Ectodermal cell (in vitro differentiated cells): Measurements from ENCODE around the gene MED29.

Experiments used
- H3K27ac ChIP-seq: 2 replicates; pipeline ENCODE4 v1.7.0; 2013; ENCODE audit warnings: mild to moderate bottlenecking, low read depth, low read length; ENCODE audit not compliant: insufficient read depth, poor library complexity, severe bottlenecking
- H3K27me3 ChIP-seq: 2 replicates; pipeline ENCODE4 v1.7.0; 2013; ENCODE audit warnings: mild to moderate bottlenecking, low read length; ENCODE audit not compliant: insufficient read depth, control insufficient read depth, poor library complexity, severe bottlenecking
- H3K36me3 ChIP-seq: one replicate; pipeline ENCODE4 v1.7.0; 2013; ENCODE audit warnings: low read length; ENCODE audit not compliant: control insufficient read depth, insufficient read depth
- H3K4me1 ChIP-seq: one replicate; pipeline ENCODE4 v1.7.0; 2013; ENCODE audit warnings: low read length; ENCODE audit not compliant: control insufficient read depth, insufficient read depth
- H3K4me3 ChIP-seq: 2 replicates; pipeline ENCODE4 v1.7.0; 2013; ENCODE audit warnings: low read depth, low read length, control low read depth; ENCODE audit not compliant: insufficient read depth
- H3K9me3 ChIP-seq: 2 replicates; pipeline ENCODE4 v1.7.0; 2013; ENCODE audit warnings: mild to moderate bottlenecking, low read length, moderate library complexity; ENCODE audit not compliant: control insufficient read depth
- WGBS, 2 experiments: methylation state at CpG; one replicate each; pipeline ENCODE4 v1.1.7; 2013; ENCODE audit warnings: missing lambda C conversion rate in 2 of 2; 5-methylcytosine and 5-hydroxymethylcytosine counted together

Gene MED29

DNA sequence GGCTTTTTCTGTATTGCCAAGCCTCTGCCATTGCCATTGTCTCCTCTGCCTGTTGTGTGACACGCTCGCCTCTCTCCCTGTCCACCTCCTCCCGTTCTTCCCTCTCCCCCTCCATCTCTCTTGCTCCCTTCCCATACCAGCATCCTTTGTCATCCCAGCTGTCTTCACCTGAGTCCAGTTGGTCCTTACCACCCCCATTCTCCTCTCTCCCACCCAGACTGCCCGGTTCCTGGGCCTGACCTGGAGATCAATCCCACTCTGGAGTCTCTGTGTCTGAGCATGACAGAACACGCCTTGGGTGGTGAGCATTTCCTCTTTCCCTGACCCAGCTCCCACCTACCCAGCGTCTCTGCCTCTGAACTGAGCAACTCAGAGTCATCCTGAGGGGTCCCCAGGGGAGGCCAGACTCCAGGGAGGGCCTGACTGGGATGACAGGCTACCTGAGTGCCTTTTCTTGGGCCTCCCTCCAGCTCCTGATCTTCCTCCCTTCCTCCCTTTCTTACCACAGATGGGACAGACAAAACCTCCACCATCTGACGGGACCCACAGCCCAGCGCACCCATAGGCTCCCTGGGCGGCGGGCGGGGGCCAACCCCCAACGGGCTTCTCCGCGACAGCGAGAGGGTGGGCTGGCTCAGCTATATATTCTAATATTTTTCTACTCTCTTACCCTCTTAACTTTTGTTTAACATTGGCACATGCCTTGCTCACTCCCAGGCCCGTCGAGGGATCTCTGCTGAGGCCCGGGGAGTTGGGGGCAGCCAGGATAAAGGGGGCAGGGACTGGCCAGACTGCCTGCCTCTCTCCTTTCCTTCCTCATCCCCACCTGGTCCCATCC is 8.0 kb upstream of the MED29 start:
- H3K4me3 ChIP-seq = no peak overlapping the region
- H3K4me1 ChIP-seq = no peaks in the 10 kb centered on the region
- no peaks in the 10 kb centered on the region for H3K9me3 ChIP-seq
- WGBS, 2 experiments = 92 to 93% methylated on average over 18 of the region's 18 CpGs
- H3K27me3 ChIP-seq = no peaks in the 10 kb centered on the region
- H3K27ac ChIP-seq = no peak overlapping the region
- H3K36me3 ChIP-seq = peaks cover 56% of the 10 kb centered on the region

DNA sequence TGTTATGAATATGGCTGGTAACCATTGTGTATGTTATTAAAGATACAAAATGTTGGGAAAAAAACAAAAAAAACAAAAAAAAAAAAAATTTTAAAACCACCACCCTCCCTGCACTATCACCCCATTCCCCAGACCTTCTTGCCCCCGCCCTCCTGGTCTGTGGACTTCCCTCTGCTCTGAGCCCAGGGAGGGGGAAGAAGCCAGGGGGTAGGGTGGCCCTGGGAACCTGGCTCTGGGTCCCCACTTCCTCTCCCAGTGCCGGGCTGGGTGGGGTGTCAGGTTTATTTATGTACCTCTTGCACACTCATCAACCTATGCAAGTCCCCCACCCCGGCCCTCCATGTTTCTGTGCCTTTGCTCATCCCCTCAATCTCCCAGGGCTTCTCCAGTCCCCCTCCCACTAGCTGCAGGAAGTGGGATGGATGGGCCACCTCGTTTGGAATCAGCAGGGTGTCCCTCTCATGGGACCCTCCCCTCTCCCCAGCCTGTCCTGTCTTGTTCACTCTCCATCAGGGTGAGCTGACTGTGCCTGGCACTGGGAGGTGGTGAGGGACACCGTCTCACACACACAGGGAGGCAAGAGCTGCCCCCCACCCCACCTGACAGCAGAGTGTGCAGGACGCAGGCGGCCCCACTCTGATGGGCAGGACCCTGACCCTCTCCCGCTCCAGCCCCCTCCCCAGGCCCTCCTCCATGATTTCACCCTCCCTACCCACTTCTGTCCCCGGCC is 6.2 kb upstream of the MED29 start:
- peaks cover 53% of the 10 kb centered on the region for H3K36me3 ChIP-seq
- no peaks in the 10 kb centered on the region for H3K4me1 ChIP-seq
- no peaks in the 10 kb centered on the region for H3K9me3 ChIP-seq
- H3K27ac ChIP-seq = no peak overlapping the region
- H3K27me3 ChIP-seq = no peaks in the 10 kb centered on the region
- 78 to 88% methylated on average over 9 of the region's 9 CpGs for WGBS, 2 experiments
- H3K4me3 ChIP-seq = no peak overlapping the region

DNA sequence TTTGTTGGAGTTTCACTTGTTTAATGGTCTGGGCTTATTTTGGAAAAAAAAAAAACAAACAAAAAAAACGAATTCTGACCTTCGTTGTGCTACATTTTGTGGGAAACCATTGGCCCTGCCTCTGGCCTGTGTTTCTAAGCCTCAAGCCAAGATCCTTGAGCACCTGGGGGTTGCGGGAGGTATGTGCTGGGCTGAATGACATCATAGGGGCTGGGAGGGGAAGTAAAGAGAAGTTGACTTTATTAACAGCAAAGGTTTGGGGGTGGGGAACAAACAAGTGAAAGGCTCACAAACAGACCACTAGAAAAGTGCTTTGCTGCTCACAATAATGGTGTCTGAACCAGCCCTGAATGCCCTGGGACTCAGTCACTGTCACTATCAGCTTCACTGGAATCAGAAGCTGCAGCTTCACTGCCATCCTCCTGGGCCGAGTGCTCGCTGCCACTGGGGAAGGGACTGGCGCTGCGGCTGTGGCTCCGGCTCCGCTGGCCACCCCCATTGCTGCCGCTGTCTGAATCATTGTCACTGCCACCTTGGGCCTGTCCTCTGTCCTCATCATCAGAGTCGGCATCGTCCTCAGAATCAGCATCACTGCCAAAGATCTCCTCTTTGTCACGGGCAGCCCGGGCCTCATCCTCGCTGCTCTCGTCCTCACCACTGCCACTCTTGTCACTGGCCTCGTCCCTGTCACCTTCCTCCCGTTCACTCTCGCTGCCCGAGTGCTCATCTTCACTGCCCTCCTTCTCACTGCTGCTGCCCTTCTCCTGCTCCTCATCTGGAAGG is 5.4 kb upstream of the MED29 start:
- Histone ChIP-seq H3K4me1 (no peaks in the 10 kb centered on the region), H3K36me3 (peaks cover 46% of the 10 kb centered on the region), H3K9me3 (no peaks in the 10 kb centered on the region), H3K27me3 (no peaks in the 10 kb centered on the region), H3K4me3 (no peak overlapping the region), H3K27ac (no peak overlapping the region)
- 91 to 93% methylated on average over 20 of the region's 20 CpGs for WGBS, 2 experiments

DNA sequence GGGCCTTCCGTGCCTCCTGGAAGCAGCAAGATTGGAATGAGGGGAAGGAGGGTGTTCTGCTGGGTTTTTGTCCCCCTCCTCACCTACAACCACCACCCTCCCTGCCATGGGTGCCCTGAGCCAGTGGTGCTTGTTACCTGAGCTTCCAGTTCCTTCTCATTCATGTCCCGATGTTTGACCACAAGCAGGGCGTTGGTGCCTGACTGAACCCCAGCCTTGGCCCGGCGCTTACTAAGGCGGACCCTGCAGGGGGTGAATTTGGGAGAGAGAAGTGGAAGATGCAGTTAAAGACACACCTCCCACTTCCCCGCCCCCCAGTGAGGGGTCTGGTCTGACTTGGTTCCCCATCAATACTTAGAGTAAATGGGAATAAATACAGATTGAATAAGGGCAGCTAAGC is 4.6 kb upstream of the MED29 start:
- Histone ChIP-seq H3K27ac (no peak overlapping the region), H3K4me1 (no peaks in the 10 kb centered on the region), H3K4me3 (no peak overlapping the region), H3K36me3 (peaks cover 41% of the 10 kb centered on the region), H3K9me3 (no peaks in the 10 kb centered on the region), H3K27me3 (no peaks in the 10 kb centered on the region)
- WGBS, 2 experiments = 94 to 97% methylated on average over 6 to 7 of the region's 7 CpGs

DNA sequence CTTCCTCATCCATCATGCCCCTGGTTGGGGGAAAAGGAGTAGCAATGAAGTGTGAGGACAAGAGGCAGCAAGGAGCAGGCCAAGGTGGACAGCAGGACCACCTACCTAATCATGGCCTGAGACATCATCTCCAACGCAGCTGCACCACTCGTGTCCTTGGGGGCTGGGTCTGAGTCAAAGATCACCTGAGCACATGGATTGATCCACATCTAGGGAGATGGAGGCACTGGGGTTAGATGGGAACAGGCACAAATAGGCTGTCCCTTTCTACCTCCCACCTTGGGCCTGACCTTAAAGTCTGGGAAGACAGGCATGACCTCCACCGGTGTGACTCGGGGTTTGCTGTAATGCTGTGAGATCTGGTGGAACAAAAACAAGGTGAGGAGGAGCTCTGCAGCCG is 2.5 kb upstream of the MED29 start:
- peaks cover 4% of the 10 kb centered on the region for H3K4me1 ChIP-seq
- no peaks in the 10 kb centered on the region for H3K27me3 ChIP-seq
- no peak overlapping the region for H3K27ac ChIP-seq
- H3K9me3 ChIP-seq = no peaks in the 10 kb centered on the region
- 93 to 95% methylated on average over 5 of the region's 5 CpGs for WGBS, 2 experiments
- no peak overlapping the region for H3K4me3 ChIP-seq
- peaks cover 34% of the 10 kb centered on the region for H3K36me3 ChIP-seq

DNA sequence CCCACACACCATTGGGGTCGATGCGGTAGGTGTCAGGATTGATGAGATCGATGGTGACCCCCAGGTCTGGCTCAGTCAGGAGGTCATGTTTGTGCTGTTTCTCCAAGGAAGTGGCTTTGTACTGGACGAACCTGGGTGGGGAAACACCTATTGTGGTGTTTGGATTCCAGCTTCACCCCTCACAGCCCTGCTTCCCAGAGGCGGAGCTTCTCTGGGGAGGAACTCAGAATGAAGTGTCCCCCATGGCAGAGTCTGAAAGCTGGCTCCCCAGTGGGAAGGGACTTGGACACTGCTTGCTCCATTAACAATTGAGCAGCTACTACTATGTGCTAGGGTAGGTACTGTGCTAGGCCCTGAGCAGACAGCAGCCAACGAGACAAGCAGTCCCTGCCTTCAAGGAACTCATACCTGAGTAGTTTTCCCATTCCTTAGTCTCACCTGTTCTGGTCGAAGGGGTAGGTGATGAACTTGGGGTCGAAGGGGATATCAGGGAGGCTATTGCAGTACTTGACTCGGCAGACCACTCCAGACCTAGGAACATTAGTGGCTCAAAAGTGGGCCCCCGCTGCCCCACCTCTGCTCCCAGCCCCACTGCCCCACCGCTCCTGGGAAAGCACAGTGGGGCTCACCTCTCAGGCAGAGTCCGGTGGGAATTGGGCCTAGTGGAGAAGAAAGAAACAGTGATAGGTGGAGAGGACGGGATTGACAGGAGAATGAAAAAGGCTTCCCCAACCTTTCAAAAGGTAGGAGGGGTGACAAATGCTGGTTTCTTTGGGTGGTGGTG is 1.4 kb upstream of the MED29 start:
- no peaks in the 10 kb centered on the region for H3K9me3 ChIP-seq
- no peaks in the 10 kb centered on the region for H3K27me3 ChIP-seq
- peaks cover 34% of the 10 kb centered on the region for H3K36me3 ChIP-seq
- H3K4me3 ChIP-seq = peak overlapping the region; percentile 97
- 78 to 82% methylated on average over 13 of the region's 13 CpGs for WGBS, 2 experiments
- no peak overlapping the region for H3K27ac ChIP-seq
- H3K4me1 ChIP-seq = peaks cover 4% of the 10 kb centered on the region

DNA sequence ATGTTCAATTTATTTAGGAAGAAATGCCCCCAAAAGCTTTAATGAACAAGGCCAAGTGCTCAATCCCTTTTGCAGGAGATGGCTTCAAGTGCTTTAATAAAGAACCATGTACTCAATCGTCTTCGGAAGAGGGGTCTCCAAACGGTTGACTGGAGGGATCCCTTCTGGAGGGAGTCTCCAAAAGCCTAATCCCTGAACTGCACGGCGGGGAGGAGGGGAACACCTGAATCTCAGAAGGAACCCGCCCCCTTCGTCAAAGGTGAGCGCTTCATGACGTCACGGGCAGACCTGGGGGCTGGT is 777 bp upstream of the MED29 start:
- H3K36me3 ChIP-seq = peaks cover 34% of the 10 kb centered on the region
- WGBS, 2 experiments = 1 to 2% methylated on average over 10 of the region's 10 CpGs
- peak overlapping the region; percentile 94 for H3K27ac ChIP-seq

DNA sequence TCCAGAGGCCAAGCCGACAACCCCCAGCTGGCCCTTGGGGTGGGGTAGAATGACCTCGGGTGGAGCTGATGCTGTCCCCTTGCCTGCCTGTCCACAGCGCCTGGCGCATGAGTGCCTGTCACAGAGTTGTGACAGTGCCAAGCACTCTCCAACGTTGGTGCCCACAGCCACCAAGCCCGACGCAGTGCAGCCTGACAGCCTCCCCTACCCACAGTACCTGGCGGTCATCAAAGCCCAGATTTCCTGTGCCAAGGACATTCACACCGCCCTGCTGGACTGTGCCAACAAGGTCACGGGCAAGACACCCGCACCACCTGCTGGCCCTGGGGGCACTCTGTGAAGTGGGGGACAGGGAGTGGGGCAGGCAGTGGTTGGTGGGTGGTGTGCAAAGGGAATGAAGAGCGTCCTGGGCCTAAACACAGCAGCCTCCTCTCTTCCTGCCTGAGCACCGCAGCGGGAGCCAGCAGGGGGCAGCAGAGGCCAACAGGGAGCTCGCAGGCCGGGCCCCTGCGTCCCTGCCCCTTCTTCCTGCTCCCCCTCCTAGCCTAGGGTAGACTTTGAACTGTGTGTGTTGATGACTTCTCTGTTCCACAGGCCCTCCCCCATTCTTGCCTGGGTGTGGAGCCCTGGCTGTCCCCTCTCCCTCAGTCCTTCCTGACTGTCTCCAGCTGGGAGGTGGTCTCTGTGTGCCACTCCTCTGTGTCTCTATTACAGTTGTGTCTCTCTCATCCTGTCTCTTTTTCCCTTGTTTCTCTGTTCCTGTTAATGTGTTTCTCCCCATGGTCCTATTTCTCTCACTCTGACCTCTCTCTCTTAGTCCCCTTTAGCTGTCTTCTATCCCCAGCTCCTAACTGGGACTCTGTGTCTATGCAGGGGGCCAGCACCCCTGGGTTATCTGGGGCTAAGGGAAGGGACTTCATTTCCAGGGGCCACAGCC is 6.5 kb downstream of the MED29 start:
- Histone ChIP-seq H3K27ac (no peak overlapping the region), H3K36me3 (peaks cover 10% of the 10 kb centered on the region), H3K9me3 (no peaks in the 10 kb centered on the region), H3K4me1 (peaks cover 8% of the 10 kb centered on the region), H3K27me3 (no peaks in the 10 kb centered on the region), H3K4me3 (no peak overlapping the region)
- 47 to 50% methylated on average over 17 of the region's 17 CpGs for WGBS, 2 experiments

More for the DNA sequence above, 777 bp upstream of the MED29 start:
- Histone ChIP-seq H3K4me3 (peak overlapping the region; percentile 97), H3K27me3 (no peaks in the 10 kb centered on the region), H3K9me3 (no peaks in the 10 kb centered on the region), H3K4me1 (peaks cover 4% of the 10 kb centered on the region)

DNA sequence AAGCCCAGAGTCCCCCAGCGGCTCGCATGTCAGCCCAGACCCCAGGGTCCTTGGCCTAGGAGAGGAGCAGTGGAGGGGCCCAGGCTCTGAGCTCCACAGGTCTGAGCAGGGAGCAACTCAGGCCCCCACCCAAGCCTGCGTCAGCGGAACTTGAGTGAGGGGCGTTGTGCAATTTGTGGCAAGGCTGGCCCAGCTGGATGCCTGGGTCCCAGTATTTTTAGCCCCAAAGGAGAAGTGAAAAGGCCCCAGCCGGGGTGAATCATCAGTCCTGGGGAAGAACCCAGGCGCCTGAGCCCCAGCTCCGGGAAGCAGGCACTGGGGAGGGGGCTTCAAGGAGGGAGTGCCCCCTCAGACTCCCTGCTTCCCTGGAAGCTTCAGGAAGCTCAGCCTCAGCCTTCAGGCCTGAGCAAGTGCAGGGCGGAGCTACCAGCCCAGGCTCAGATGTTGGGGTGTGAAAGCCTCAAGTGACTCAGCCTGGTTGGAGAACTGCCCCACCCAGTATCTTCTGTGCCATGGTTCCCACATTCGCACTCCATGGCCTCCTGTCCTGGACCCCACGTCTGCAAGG is 7.2 kb downstream of the MED29 start:
- peaks cover 12% of the 10 kb centered on the region for H3K4me1 ChIP-seq
- no peak overlapping the region for H3K27ac ChIP-seq
- peaks cover 9% of the 10 kb centered on the region for H3K36me3 ChIP-seq
- 92% methylated on average over 11 of the region's 11 CpGs for WGBS, 2 experiments
- no peaks in the 10 kb centered on the region for H3K27me3 ChIP-seq
- H3K4me3 ChIP-seq = no peak overlapping the region
- H3K9me3 ChIP-seq = no peaks in the 10 kb centered on the region
